Hepatocyte (in vitro differentiated cells): ENCODE results near the gene SLC9A5. TPM values are rescaled to one million over a fixed set of nuclear protein-coding genes. Genes with fewer than 3 reads are reported as not detected.

Experiments used
- DNase-seq: peaks from one replicate; pipeline ENCODE4 v3.0.0-alpha.2; 2016; ENCODE audit warnings: low spot score
- H2AFZ ChIP-seq: fragments of 200-600 bp; sonication (generic); 2 replicates; pipeline ENCODE4 v1.6.0; 2016; ENCODE audit warnings: antibody characterized with exemption, mild to moderate bottlenecking
- H3K27ac ChIP-seq: fragments of 200-600 bp; sonication (generic); 2 replicates; pipeline ENCODE4 v1.5.1; 2016; ENCODE audit warnings: mild to moderate bottlenecking
- H3K27me3 ChIP-seq: fragments of 200-600 bp; sonication (generic); 2 replicates; pipeline ENCODE4 v1.6.1; 2016
- H3K36me3 ChIP-seq: fragments of 200-600 bp; sonication (generic); replicated peaks from 2 replicates; pipeline ENCODE4 v1.5.1; 2016; ENCODE audit warnings: low read depth; ENCODE audit not compliant: insufficient read depth
- H3K4me1 ChIP-seq: fragments of 200-600 bp; sonication (generic); 2 replicates; pipeline ENCODE4 v1.5.1; 2016; ENCODE audit warnings: mild to moderate bottlenecking, moderate library complexity; ENCODE audit not compliant: insufficient read depth
- H3K4me2 ChIP-seq: fragments of 200-600 bp; sonication (generic); 2 replicates; pipeline ENCODE4 v1.6.0; 2016
- H3K4me3 ChIP-seq: fragments of 200-600 bp; sonication (generic); 2 replicates; pipeline ENCODE4 v1.5.1; 2016; ENCODE audit warnings: mild to moderate bottlenecking
- H3K79me2 ChIP-seq: fragments of 200-600 bp; sonication (generic); 2 replicates; pipeline ENCODE4 v1.6.0; 2017; ENCODE audit warnings: mild to moderate bottlenecking
- H3K9me2 ChIP-seq: fragments of 200-600 bp; sonication (generic); replicated peaks from 2 replicates; pipeline ENCODE4 v1.6.0; 2017; ENCODE audit warnings: mild to moderate bottlenecking; ENCODE audit not compliant: insufficient read depth
- H3K9me3 ChIP-seq: fragments of 200-600 bp; sonication (generic); 2 replicates; pipeline ENCODE4 v1.5.1; 2016; ENCODE audit warnings: low read depth, mild to moderate bottlenecking
- H4K20me1 ChIP-seq: fragments of 200-600 bp; sonication (generic); 2 replicates; pipeline ENCODE4 v1.6.0; 2016; ENCODE audit warnings: mild to moderate bottlenecking; ENCODE audit not compliant: insufficient read depth, poor library complexity, severe bottlenecking
- EZH2 ChIP-seq: fragments of 200-600 bp; sonication (generic); IDR thresholded peaks from 2 replicates; pipeline ENCODE4 v1.6.1; 2016; ENCODE audit warnings: antibody characterized with exemption, mild to moderate bottlenecking, borderline replicate concordance
- EZH2phosphoT487 ChIP-seq: fragments of 200-600 bp; sonication (generic); IDR thresholded peaks from one replicate; pipeline ENCODE4 v1.6.1; 2018; ENCODE audit warnings: antibody characterized with exemption, mild to moderate bottlenecking, low read depth, moderate library complexity; ENCODE audit not compliant: unreplicated experiment, severe bottlenecking
- WGBS: methylation state at CpG from one replicate; pipeline ENCODE4 v1.1.6; 2016; ENCODE audit warnings: low lambda C conversion rate; ENCODE audit errors: missing lambda C conversion rate; 5-methylcytosine and 5-hydroxymethylcytosine counted together
- polyA plus RNA-seq: library from polyadenylated mRNA; unstranded; fragments of >200 nt; fragmentation: Nextera tagmentation; extraction: Ambion mirVana; gene quantifications from 2 replicates; pipeline ENCODE4 v1.2.1, GENCODE V29; 2016
- total RNA-seq: library from RNA; depleted of rRNA; stranded (reverse); fragments of >200 nt; gene quantifications from 2 replicates; pipeline ENCODE4 v1.2.3, GENCODE V29; 2014
- TF ChIP-seq, protein P1 (sequence below): fragments of 200-600 bp; sonication (generic); IDR thresholded peaks from 2 replicates; pipeline ENCODE4 v1.5.1; 2016; ENCODE audit warnings: antibody characterized with exemption, mild to moderate bottlenecking; ENCODE audit not compliant: poor library complexity

Gene SLC9A5
- total and polyA plus RNA-seq, 2 experiments from 2014 or later: 1.4 to 1.5 TPM

GRCh38 chr16:67228905-67229304 is 19.9 kb upstream of the SLC9A5 start:
- Histone ChIP-seq H3K79me2 (peaks cover 16% of the 10 kb centered on the region), H4K20me1 (no peaks in the 10 kb centered on the region), H3K4me1 (peaks cover 9% of the 10 kb centered on the region), H3K36me3 (no peaks in the 10 kb centered on the region), H3K4me2 (no peak overlapping the region), H3K27ac (no peak overlapping the region), H3K4me3 (no peak overlapping the region), H3K27me3 (no peaks in the 10 kb centered on the region), H2AFZ (no peak overlapping the region), H3K9me3 (no peaks in the 10 kb centered on the region), H3K9me2 (no peaks in the 10 kb centered on the region)
- DNase-seq: no peak
- 95% methylated on average over 9 of the region's 9 CpGs for WGBS
- TF ChIP-seq, protein P1, sequence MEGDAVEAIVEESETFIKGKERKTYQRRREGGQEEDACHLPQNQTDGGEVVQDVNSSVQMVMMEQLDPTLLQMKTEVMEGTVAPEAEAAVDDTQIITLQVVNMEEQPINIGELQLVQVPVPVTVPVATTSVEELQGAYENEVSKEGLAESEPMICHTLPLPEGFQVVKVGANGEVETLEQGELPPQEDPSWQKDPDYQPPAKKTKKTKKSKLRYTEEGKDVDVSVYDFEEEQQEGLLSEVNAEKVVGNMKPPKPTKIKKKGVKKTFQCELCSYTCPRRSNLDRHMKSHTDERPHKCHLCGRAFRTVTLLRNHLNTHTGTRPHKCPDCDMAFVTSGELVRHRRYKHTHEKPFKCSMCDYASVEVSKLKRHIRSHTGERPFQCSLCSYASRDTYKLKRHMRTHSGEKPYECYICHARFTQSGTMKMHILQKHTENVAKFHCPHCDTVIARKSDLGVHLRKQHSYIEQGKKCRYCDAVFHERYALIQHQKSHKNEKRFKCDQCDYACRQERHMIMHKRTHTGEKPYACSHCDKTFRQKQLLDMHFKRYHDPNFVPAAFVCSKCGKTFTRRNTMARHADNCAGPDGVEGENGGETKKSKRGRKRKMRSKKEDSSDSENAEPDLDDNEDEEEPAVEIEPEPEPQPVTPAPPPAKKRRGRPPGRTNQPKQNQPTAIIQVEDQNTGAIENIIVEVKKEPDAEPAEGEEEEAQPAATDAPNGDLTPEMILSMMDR: no peak
- TF ChIP-seq EZH2phosphoT487 (no peak), EZH2 (no peak)

GRCh38 chr16:67229906-67230808 is 18.6 kb upstream of the SLC9A5 start:
- Histone ChIP-seq H3K9me2 (no peaks in the 10 kb centered on the region), H3K27ac (no peak overlapping the region), H3K9me3 (no peaks in the 10 kb centered on the region), H3K27me3 (no peaks in the 10 kb centered on the region), H3K4me1 (peaks cover 9% of the 10 kb centered on the region), H3K36me3 (no peaks in the 10 kb centered on the region), H4K20me1 (no peaks in the 10 kb centered on the region), H3K4me2 (no peak overlapping the region), H3K79me2 (peaks cover 16% of the 10 kb centered on the region), H3K4me3 (no peak overlapping the region), H2AFZ (no peak overlapping the region)
- TF ChIP-seq, protein P1: no peak
- no peak for TF ChIP-seq EZH2
- TF ChIP-seq EZH2phosphoT487: no peak
- 99% methylated on average over 32 of the region's 32 CpGs for WGBS
- no peak for DNase-seq

- Histone ChIP-seq H3K9me2 (no peaks in the 10 kb centered on the region), H3K4me3 (no peak overlapping the region), H3K79me2 (peaks cover 14% of the 10 kb centered on the region), H4K20me1 (no peaks in the 10 kb centered on the region), H3K36me3 (no peaks in the 10 kb centered on the region), H3K27ac (no peak overlapping the region), H3K27me3 (no peaks in the 10 kb centered on the region), H3K9me3 (no peaks in the 10 kb centered on the region), H3K4me2 (no peak overlapping the region), H3K4me1 (peaks cover 8% of the 10 kb centered on the region), H2AFZ (no peak overlapping the region)
- DNase-seq: no peak
- no peak for TF ChIP-seq EZH2
- TF ChIP-seq, protein P1: no peak
- TF ChIP-seq EZH2phosphoT487: no peak
- 96% methylated on average over 12 of the region's 12 CpGs for WGBS
Observed at GRCh38 chr16:67230809-67231660, 17.7 kb upstream of the SLC9A5 start.
